BLaER1 treated with 17β-estradiol and CSF1 and Interleukin-3, amounts not matched to agents 10 nM and 100 nM (cell line): ENCODE measurements around the gene MTRR.

Experiments used
- H3K27ac ChIP-seq, 11 experiments: shearing (Covaris generic); formaldehyde crosslinking; 2 replicates each; pipeline ENCODE4 v1.8.1; 2022
- H3K27me3 ChIP-seq, 11 experiments: shearing (Covaris generic); formaldehyde crosslinking; 2 replicates each; pipeline ENCODE4 v1.8.1; 2022
- H3K36me3 ChIP-seq, 11 experiments: shearing (Covaris generic); formaldehyde crosslinking; 2 replicates each; pipeline ENCODE4 v1.8.1; 2022
- H3K4me1 ChIP-seq, 10 experiments: shearing (Covaris generic); formaldehyde crosslinking; 2 replicates each; pipeline ENCODE4 v1.8.1; 2022
- H3K4me2 ChIP-seq, 11 experiments: shearing (Covaris generic); formaldehyde crosslinking; 2 replicates each; pipeline ENCODE4 v1.8.1; 2022
- H3K4me3 ChIP-seq, 10 experiments: shearing (Covaris generic); formaldehyde crosslinking; 2 replicates each; pipeline ENCODE4 v1.8.1; 2022
- H3K9ac ChIP-seq, 11 experiments: shearing (Covaris generic); formaldehyde crosslinking; 2 replicates each; pipeline ENCODE4 v1.8.1; 2022
- H3K9me3 ChIP-seq, 11 experiments: shearing (Covaris generic); formaldehyde crosslinking; replicated peaks in 1 of 11; 2 replicates each; pipeline ENCODE4 v1.8.1; 2022
- H4K20me1 ChIP-seq, 11 experiments: shearing (Covaris generic); formaldehyde crosslinking; 2 replicates each; pipeline ENCODE4 v1.8.1; 2022
- Cebpa-rat ChIP-seq, 11 experiments: shearing (Covaris generic); IDR thresholded peaks; 2 replicates each; pipeline ENCODE4 v1.8.1; 2022

Gene MTRR

GRCh38 chr5:7888901-7889300, 20.0 kb downstream of the MTRR start:
- no peak for TF ChIP-seq Cebpa-rat (IDR thresholded peaks at IDR 0.05)
- Histone ChIP-seq H3K36me3 (peaks cover 77 to 95% (median 89%) of the 10 kb centered on the region in 11 experiments), H3K9ac (no peak overlapping the region), H4K20me1 (peaks cover 0 to 29% (median 8%) of the 10 kb centered on the region in 11 experiments; a peak in 10 of 22 replicates), H3K4me3 (no peak overlapping the region), H3K9me3 (no peaks in the 10 kb centered on the region), H3K27ac (no peak overlapping the region), H3K27me3 (no peaks in the 10 kb centered on the region), H3K4me1 (no peaks in the 10 kb centered on the region), H3K4me2 (no peak overlapping the region)

DNA sequence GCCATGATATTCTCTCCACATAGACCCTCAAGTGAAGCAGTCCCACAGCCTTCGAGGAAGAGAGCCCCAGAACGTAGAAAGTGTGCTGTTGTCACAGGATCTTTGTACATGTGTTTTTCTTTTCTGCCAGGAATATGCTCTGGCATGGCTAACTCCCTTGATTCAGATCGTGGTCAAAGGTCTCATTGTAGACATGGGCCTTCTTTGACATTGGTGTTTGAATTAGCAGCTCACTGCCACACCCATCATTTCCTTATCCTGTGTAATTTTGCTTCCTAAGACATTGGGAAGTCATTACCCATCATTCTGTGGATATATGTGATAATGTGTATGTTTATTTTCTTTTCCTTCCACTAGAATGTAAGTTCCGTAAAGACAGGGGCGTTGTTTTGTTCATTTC, 25.5 kb downstream of the MTRR start:
- Histone ChIP-seq H3K27ac (no peak overlapping the region), H3K27me3 (no peaks in the 10 kb centered on the region), H4K20me1 (peaks cover 0 to 12% (median 0%) of the 10 kb centered on the region in 11 experiments; a peak in 8 of 22 replicates), H3K4me1 (no peaks in the 10 kb centered on the region), H3K9ac (no peak overlapping the region), H3K4me2 (no peak overlapping the region), H3K9me3 (no peaks in the 10 kb centered on the region), H3K4me3 (no peak overlapping the region), H3K36me3 (peaks cover 92 to 99% (median 97%) of the 10 kb centered on the region in 11 experiments)
- TF ChIP-seq Cebpa-rat (IDR thresholded peaks at IDR 0.05): no peak

- no peaks in the 10 kb centered on the region for H3K27me3 ChIP-seq
- H3K4me2 ChIP-seq: no peak overlapping the region
- H3K4me3 ChIP-seq: no peak overlapping the region
- peaks cover 92 to 99% (median 97%) of the 10 kb centered on the region in 11 experiments for H3K36me3 ChIP-seq
- no peak overlapping the region for H3K9ac ChIP-seq
- TF ChIP-seq Cebpa-rat (IDR thresholded peaks at IDR 0.05): no peak
- H4K20me1 ChIP-seq: peaks cover 0 to 13% (median 0%) of the 10 kb centered on the region in 11 experiments; a peak in 8 of 22 replicates
- no peak overlapping the region for H3K27ac ChIP-seq
- no peaks in the 10 kb centered on the region for H3K9me3 ChIP-seq
- no peaks in the 10 kb centered on the region for H3K4me1 ChIP-seq
Measured at GRCh38 chr5:7894860-7895259, 25.9 kb downstream of the MTRR start.

DNA sequence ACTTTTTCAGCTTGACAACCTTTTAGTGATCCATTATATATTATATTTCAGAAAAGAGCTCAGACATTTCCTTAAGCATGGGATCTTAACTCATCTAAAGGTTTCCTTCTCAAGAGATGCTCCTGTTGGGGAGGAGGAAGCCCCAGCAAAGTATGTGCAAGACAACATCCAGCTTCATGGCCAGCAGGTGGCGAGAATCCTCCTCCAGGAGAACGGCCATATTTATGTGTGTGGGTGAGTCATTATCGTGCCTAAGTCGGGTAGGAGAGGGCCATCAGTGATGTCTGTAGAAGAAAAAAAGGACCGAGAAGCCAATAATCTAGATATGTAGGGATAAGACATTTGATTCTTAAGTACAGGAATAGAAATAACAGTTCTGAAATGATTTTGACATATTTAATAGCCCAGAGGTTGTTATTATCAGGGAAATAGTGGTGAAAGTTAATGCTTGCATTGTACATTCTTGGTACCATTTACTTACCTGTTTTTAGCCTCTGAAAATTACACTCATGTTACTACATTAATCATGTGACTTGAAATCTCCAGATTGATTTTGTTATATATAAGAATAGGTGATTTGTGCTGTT, 28.2 kb downstream of the MTRR start:
- no peak for TF ChIP-seq Cebpa-rat (IDR thresholded peaks at IDR 0.05)
- Histone ChIP-seq H3K27ac (no peak overlapping the region), H4K20me1 (peaks cover 0 to 13% (median 0%) of the 10 kb centered on the region in 11 experiments; a peak in 8 of 22 replicates), H3K4me2 (no peak overlapping the region), H3K27me3 (no peaks in the 10 kb centered on the region), H3K4me1 (no peaks in the 10 kb centered on the region), H3K9me3 (no peaks in the 10 kb centered on the region), H3K4me3 (no peak overlapping the region), H3K36me3 (peaks cover 98 to 100% (median 100%) of the 10 kb centered on the region in 11 experiments), H3K9ac (no peak overlapping the region)

- Histone ChIP-seq H3K27ac (no peak overlapping the region), H3K4me3 (no peak overlapping the region), H3K4me1 (no peaks in the 10 kb centered on the region), H3K9ac (no peak overlapping the region), H3K4me2 (no peak overlapping the region), H4K20me1 (peaks cover 0 to 13% (median 0%) of the 10 kb centered on the region in 11 experiments; a peak in 2 of 22 replicates), H3K36me3 (peaks cover 90 to 99% (median 97%) of the 10 kb centered on the region in 11 experiments), H3K9me3 (peaks cover 4 to 14% (median 10%) of the 10 kb centered on the region in 11 experiments; a peak in 21 of 22 replicates), H3K27me3 (no peaks in the 10 kb centered on the region)
- no peak for TF ChIP-seq Cebpa-rat (IDR thresholded peaks at IDR 0.05)
Measured at GRCh38 chr5:7902201-7902600, 33.3 kb downstream of the MTRR start.

DNA sequence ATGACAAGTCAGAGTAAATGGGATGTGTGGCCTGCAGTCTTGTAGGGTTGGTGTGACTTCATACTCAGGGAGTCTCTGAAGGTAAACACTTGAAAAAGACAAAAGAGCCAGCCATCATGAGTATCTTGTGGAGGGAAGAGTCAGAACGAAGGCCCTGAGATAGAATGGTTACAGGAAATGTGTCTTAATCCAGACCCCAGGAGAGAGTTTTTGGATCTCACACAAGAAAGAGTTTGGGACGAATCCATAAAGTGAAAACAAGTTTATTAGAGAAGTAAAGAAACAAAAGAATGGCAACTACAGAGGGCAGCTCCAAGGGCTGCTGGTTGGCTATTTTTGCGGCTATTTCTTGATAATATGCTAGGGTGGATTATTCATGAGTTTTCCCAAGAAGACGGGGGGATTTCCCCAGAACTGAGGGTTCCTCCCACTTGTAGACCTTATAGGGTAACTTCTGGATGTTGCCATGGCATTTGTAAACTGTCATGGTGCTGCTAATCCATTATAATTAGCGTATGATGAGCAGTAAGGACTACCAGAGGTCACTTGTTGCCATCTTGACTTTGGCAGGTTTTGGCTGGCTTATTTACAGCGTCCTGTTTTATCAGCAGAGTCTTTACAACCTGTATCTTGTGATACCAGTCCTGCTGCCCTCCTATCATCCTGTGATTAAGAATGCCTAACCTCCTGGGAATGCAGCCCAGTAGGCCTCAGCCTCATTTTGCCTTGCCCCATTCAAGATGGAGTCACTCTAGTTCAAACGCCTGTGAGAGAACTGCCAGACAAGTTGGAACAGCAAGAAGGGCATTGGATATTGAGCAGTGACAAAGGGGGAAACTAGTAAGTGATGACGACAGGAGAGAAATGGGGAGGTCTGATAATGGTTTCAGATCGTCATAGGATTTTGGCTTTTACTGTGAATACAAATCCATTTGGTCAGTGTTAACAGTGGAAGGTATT, 34.0 kb downstream of the MTRR start:
- Histone ChIP-seq H3K27ac (no peak overlapping the region), H3K9ac (no peak overlapping the region), H3K4me1 (no peaks in the 10 kb centered on the region), H3K4me2 (no peak overlapping the region), H4K20me1 (peaks cover 0 to 13% (median 0%) of the 10 kb centered on the region in 11 experiments; a peak in 2 of 22 replicates), H3K36me3 (peaks cover 90 to 99% (median 97%) of the 10 kb centered on the region in 11 experiments), H3K4me3 (no peak overlapping the region), H3K9me3 (peaks cover 11 to 22% (median 18%) of the 10 kb centered on the region in 11 experiments), H3K27me3 (no peaks in the 10 kb centered on the region)
- no peak for TF ChIP-seq Cebpa-rat (IDR thresholded peaks at IDR 0.05)

GRCh38 chr5:7904170-7904569, 35.2 kb downstream of the MTRR start:
- no peak overlapping the region for H3K4me2 ChIP-seq
- no peak overlapping the region for H3K27ac ChIP-seq
- peaks cover 0 to 4% (median 0%) of the 10 kb centered on the region in 11 experiments; a peak in 2 of 22 replicates for H4K20me1 ChIP-seq
- no peaks in the 10 kb centered on the region for H3K27me3 ChIP-seq
- no peak overlapping the region for H3K9ac ChIP-seq
- H3K4me1 ChIP-seq: no peaks in the 10 kb centered on the region
- no peak for TF ChIP-seq Cebpa-rat (IDR thresholded peaks at IDR 0.05)
- no peak overlapping the region for H3K4me3 ChIP-seq
- peaks cover 90 to 99% (median 97%) of the 10 kb centered on the region in 11 experiments for H3K36me3 ChIP-seq
- peaks cover 23 to 34% (median 30%) of the 10 kb centered on the region in 11 experiments for H3K9me3 ChIP-seq

DNA sequence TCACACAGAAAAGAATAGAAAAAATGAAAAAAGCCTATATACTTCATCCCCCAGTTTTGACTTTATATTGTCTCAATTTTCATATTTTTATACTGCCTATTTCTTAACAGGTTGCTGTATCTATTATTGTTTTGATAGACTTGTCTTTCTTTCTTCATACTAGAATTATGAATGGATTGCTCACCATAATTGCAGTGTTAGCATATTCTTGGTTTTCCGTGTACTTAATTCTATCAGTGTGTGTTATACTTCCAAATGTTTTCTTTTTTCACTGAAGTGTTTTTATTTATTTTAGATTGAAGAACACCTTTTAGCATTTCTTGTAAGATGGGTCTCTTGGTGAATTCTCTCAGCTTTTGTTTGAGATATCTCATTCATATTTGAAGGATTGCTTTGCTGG, 38.7 kb downstream of the MTRR start:
- TF ChIP-seq Cebpa-rat (IDR thresholded peaks at IDR 0.05): no peak
- Histone ChIP-seq H3K9ac (no peak overlapping the region), H3K4me2 (no peak overlapping the region), H4K20me1 (no peaks in the 10 kb centered on the region), H3K27me3 (no peaks in the 10 kb centered on the region), H3K4me3 (no peak overlapping the region; a peak in 1 of 20 replicates), H3K27ac (no peak overlapping the region), H3K36me3 (peaks cover 74 to 99% (median 93%) of the 10 kb centered on the region in 11 experiments), H3K4me1 (peaks cover 0 to 16% (median 0%) of the 10 kb centered on the region in 10 experiments; a peak in 2 of 20 replicates), H3K9me3 (peaks cover 50 to 67% (median 60%) of the 10 kb centered on the region in 11 experiments)

DNA sequence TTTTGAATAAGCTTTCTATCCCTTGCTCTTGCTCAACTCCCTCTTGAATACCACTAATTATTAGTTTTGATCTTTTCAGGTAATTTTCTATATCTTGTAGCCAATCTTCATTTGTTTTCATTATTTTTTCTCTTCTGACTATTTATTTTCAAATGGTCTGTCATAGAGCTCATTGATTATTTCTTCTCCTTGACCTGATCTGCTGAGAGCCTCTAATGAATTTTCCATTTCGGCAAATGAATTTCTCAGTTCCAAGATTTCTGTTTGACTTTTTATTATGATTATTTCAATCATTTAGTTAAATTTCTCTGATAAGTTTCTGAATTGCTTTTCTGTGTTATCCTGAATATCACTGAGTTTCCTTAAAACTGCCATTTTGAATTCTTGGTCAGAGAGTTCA, 39.4 kb downstream of the MTRR start:
- Histone ChIP-seq H3K27me3 (no peaks in the 10 kb centered on the region), H3K4me2 (no peak overlapping the region), H3K4me3 (no peak overlapping the region), H3K27ac (no peak overlapping the region), H4K20me1 (no peaks in the 10 kb centered on the region), H3K36me3 (peaks cover 67 to 95% (median 87%) of the 10 kb centered on the region in 11 experiments), H3K4me1 (peaks cover 0 to 16% (median 0%) of the 10 kb centered on the region in 10 experiments; a peak in 2 of 20 replicates), H3K9me3 (peaks cover 53 to 74% (median 66%) of the 10 kb centered on the region in 11 experiments), H3K9ac (no peak overlapping the region)
- no peak for TF ChIP-seq Cebpa-rat (IDR thresholded peaks at IDR 0.05)
